ENCODE data around the gene TSPAN12. TPM values are rescaled to one million over a fixed set of nuclear protein-coding genes. Genes with fewer than 3 reads are reported as not detected.

Gene TSPAN12
- total and polyA plus RNA-seq, 2 donors (not counting 1 experiment from before 2014, with no cell fraction given) = 1.7 to 2.7 TPM

DNA sequence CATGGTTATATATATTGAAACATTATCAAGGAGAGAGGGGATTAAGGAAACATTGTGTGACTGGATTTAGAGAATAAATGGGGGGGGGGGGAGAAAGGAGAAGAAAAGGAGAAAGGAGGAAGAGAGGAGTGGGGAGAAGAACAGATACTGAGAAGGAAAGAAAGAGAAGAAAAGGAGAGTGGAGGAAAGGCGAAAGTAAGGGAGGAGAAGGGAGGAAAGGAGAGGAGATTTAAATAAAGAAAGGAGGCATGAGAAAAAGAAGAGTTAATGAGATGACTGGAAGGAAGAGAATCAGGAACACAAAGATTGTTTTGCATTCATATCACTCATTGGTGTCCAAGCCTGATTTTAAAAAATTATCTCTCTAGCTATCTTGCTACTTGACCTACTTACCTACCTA, 16.1 kb upstream of the TSPAN12 start:
- Histone ChIP-seq H3K79me2 (ENCODE audit: control insufficient read depth, insufficient read depth, low read length) (no peaks in the 10 kb centered on the region), H4K20me1 (ENCODE audit: control insufficient read depth, extremely low read depth, insufficient read depth, low read length) (no peaks in the 10 kb centered on the region), H3K9ac (ENCODE audit: insufficient read depth, low read length) (no peak overlapping the region), H3K27me3 (ENCODE audit: control insufficient read depth, insufficient read depth, low read length) (no peaks in the 10 kb centered on the region), H3K4me1 (ENCODE audit: control insufficient read depth, extremely low read depth, insufficient read depth, low read length) (no peaks in the 10 kb centered on the region), H3K4me2 (ENCODE audit: extremely low read depth, insufficient read depth, low read length) (no peak overlapping the region), H3K9me3 (ENCODE audit: control insufficient read depth, insufficient read depth, low read depth, low read length) (no peaks in the 10 kb centered on the region), H2AFZ (ENCODE audit: low read length) (no peak overlapping the region), H3K36me3 (ENCODE audit: control insufficient read depth, insufficient read depth, low read length) (no peaks in the 10 kb centered on the region), H3K4me3 (replicated peaks in 1 of 4; ENCODE audit: control extremely low read depth in 1 of 4, insufficient read depth in 1 of 4, low read depth in 3 of 4, low read length in 4 of 4) (no peak overlapping the region), H3K27ac (ENCODE audit: insufficient read depth, low read length) (no peak overlapping the region)
- no peak for DNase-seq (ENCODE audit: low read depth in 2 of 2)
- TF ChIP-seq, protein P1, sequence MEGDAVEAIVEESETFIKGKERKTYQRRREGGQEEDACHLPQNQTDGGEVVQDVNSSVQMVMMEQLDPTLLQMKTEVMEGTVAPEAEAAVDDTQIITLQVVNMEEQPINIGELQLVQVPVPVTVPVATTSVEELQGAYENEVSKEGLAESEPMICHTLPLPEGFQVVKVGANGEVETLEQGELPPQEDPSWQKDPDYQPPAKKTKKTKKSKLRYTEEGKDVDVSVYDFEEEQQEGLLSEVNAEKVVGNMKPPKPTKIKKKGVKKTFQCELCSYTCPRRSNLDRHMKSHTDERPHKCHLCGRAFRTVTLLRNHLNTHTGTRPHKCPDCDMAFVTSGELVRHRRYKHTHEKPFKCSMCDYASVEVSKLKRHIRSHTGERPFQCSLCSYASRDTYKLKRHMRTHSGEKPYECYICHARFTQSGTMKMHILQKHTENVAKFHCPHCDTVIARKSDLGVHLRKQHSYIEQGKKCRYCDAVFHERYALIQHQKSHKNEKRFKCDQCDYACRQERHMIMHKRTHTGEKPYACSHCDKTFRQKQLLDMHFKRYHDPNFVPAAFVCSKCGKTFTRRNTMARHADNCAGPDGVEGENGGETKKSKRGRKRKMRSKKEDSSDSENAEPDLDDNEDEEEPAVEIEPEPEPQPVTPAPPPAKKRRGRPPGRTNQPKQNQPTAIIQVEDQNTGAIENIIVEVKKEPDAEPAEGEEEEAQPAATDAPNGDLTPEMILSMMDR (conservative IDR thresholded peaks at IDR 0.05 in 1 of 2, IDR thresholded peaks at IDR 0.05 in 1 of 2; ENCODE audit: low read depth in 1 of 2, low read length in 2 of 2) = no peak
- no peak for TF ChIP-seq EZH2 (IDR thresholded peaks at IDR 0.05; ENCODE audit: low read length, missing control alignments)

DNA sequence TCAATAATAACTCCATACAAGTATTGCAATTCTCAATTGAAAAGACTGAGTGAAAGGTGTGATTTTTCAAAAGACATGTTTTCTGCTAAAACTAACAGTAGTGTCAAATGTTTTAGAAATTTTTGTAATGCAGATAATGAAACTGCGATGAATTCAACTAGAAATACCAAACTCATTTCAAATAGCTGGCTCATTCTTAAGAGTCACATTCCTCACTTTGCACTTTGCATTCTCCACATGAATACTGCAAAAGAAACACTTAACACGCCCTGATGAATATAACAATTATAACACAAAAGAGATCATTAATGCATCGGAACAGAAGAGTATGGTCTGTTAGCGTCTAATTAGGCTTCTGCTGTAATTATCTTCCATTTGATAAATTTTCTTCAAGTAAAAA, 15.5 kb upstream of the TSPAN12 start:
- DNase-seq (ENCODE audit: low read depth in 2 of 2) = peak in 1 of 2 donors; percentile 12
- H3K79me2 ChIP-seq (ENCODE audit: control insufficient read depth, insufficient read depth, low read length) = no peaks in the 10 kb centered on the region
- no peak overlapping the region for H3K4me2 ChIP-seq (ENCODE audit: extremely low read depth, insufficient read depth, low read length)

DNA sequence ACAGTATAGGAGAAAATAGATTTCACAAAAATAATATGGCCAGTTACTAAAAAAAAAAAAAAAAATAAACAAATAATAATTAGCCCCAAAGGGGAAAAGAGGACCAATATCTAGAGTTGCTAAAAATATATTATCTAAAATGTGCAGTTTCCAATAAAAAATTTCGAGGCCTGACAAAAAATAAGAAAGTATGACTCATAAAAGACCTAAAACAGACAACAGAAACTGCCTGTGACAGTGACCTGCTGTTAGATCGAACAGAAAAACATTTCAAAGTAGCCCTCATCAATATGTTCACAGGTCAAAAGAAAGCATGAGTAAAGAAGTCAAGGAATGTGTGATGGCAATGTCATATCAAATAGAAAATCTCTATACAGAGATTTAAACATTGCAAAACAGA, 11.8 kb upstream of the TSPAN12 start:
- no peak for DNase-seq (ENCODE audit: low read depth in 2 of 2)
- H3K4me3 ChIP-seq (replicated peaks in 1 of 4; ENCODE audit: control extremely low read depth in 1 of 4, insufficient read depth in 1 of 4, low read depth in 3 of 4, low read length in 4 of 4) = no peak overlapping the region
- no peak overlapping the region for H2AFZ ChIP-seq (ENCODE audit: low read length)
- H3K27ac ChIP-seq (ENCODE audit: insufficient read depth, low read length) = no peak overlapping the region
- H3K4me1 ChIP-seq (ENCODE audit: control insufficient read depth, extremely low read depth, insufficient read depth, low read length) = no peaks in the 10 kb centered on the region
- H3K9ac ChIP-seq (ENCODE audit: insufficient read depth, low read length) = no peak overlapping the region
- no peaks in the 10 kb centered on the region for H3K9me3 ChIP-seq (ENCODE audit: control insufficient read depth, insufficient read depth, low read depth, low read length)
- H3K4me2 ChIP-seq (ENCODE audit: extremely low read depth, insufficient read depth, low read length) = no peak overlapping the region
- H4K20me1 ChIP-seq (ENCODE audit: control insufficient read depth, extremely low read depth, insufficient read depth, low read length) = no peaks in the 10 kb centered on the region
- H3K27me3 ChIP-seq (ENCODE audit: control insufficient read depth, insufficient read depth, low read length) = peaks cover 2% of the 10 kb centered on the region
- H3K36me3 ChIP-seq (ENCODE audit: control insufficient read depth, insufficient read depth, low read length) = no peaks in the 10 kb centered on the region
- no peak for TF ChIP-seq EZH2 (IDR thresholded peaks at IDR 0.05; ENCODE audit: low read length, missing control alignments)
- TF ChIP-seq, protein P1 (conservative IDR thresholded peaks at IDR 0.05 in 1 of 2, IDR thresholded peaks at IDR 0.05 in 1 of 2; ENCODE audit: low read depth in 1 of 2, low read length in 2 of 2) = no peak
- H3K79me2 ChIP-seq (ENCODE audit: control insufficient read depth, insufficient read depth, low read length) = no peaks in the 10 kb centered on the region

More for the DNA sequence above, 15.5 kb upstream of the TSPAN12 start:
- Histone ChIP-seq H3K9ac (ENCODE audit: insufficient read depth, low read length) (no peak overlapping the region), H3K27me3 (ENCODE audit: control insufficient read depth, insufficient read depth, low read length) (no peaks in the 10 kb centered on the region), H4K20me1 (ENCODE audit: control insufficient read depth, extremely low read depth, insufficient read depth, low read length) (no peaks in the 10 kb centered on the region), H3K9me3 (ENCODE audit: control insufficient read depth, insufficient read depth, low read depth, low read length) (no peaks in the 10 kb centered on the region), H3K4me1 (ENCODE audit: control insufficient read depth, extremely low read depth, insufficient read depth, low read length) (no peaks in the 10 kb centered on the region), H2AFZ (ENCODE audit: low read length) (no peak overlapping the region), H3K27ac (ENCODE audit: insufficient read depth, low read length) (no peak overlapping the region), H3K4me3 (replicated peaks in 1 of 4; ENCODE audit: control extremely low read depth in 1 of 4, insufficient read depth in 1 of 4, low read depth in 3 of 4, low read length in 4 of 4) (no peak overlapping the region), H3K36me3 (ENCODE audit: control insufficient read depth, insufficient read depth, low read length) (no peaks in the 10 kb centered on the region)
- TF ChIP-seq EZH2 (IDR thresholded peaks at IDR 0.05; ENCODE audit: low read length, missing control alignments) = no peak
- TF ChIP-seq, protein P1 (conservative IDR thresholded peaks at IDR 0.05 in 1 of 2, IDR thresholded peaks at IDR 0.05 in 1 of 2; ENCODE audit: low read depth in 1 of 2, low read length in 2 of 2) = no peak
